Measurements from ENCODE around the gene CITED4. TPM values are rescaled to one million over a fixed set of nuclear protein-coding genes. Genes with fewer than 3 reads are reported as not detected.

Gene CITED4
- total and polyA plus RNA-seq, 4 experiments from 2014 or later: 8.1 to 20.1 (median 10.2) TPM

GRCh38 chr1:40841602-40842001 is 20.6 kb downstream of the CITED4 start:
- Histone ChIP-seq H3K4me1 (ENCODE audit: insufficient read depth, low read length) (peaks cover 20% of the 10 kb centered on the region), H3K27me3 (ENCODE audit: insufficient read depth, low read length) (no peaks in the 10 kb centered on the region), H3K36me3 (ENCODE audit: insufficient read depth, low read length) (no peaks in the 10 kb centered on the region), H3K27ac (ENCODE audit: low read depth, low read length) (no peak overlapping the region), H3K9me3 (ENCODE audit: control insufficient read depth in 1 of 2, low read length in 2 of 2) (no peaks in the 10 kb centered on the region), H3K4me3 (ENCODE audit: low read length in 2 of 2) (no peak overlapping the region)
- Mint-ChIP-seq H3K4me1 (peaks cover 12 to 24% (median 18%) of the 10 kb centered on the region in 4 donors), H3K36me3 (no peaks in the 10 kb centered on the region), H3K27me3 (peaks cover 1 to 3% of the 10 kb centered on the region in 2 donors), H3K9me3 (peaks cover 0 to 4% (median 2%) of the 10 kb centered on the region in 8 donors), H3K4me3 (no peak overlapping the region), H3K27ac (no peak overlapping the region)
- ChIA-PET CTCF (ENCODE audit: partially characterized antibody) (interaction anchor here (1.9 kb wide), 1 partner anchor 68 kb away, joined by 6 read pairs; no protein-coding TSS in a partner anchor), POLR2A (ENCODE audit: partially characterized antibody) (no interaction called here)
- no peak for DNase-seq
- intact Hi-C loops (cut with micrococcal nuclease): no loop called here

DNA sequence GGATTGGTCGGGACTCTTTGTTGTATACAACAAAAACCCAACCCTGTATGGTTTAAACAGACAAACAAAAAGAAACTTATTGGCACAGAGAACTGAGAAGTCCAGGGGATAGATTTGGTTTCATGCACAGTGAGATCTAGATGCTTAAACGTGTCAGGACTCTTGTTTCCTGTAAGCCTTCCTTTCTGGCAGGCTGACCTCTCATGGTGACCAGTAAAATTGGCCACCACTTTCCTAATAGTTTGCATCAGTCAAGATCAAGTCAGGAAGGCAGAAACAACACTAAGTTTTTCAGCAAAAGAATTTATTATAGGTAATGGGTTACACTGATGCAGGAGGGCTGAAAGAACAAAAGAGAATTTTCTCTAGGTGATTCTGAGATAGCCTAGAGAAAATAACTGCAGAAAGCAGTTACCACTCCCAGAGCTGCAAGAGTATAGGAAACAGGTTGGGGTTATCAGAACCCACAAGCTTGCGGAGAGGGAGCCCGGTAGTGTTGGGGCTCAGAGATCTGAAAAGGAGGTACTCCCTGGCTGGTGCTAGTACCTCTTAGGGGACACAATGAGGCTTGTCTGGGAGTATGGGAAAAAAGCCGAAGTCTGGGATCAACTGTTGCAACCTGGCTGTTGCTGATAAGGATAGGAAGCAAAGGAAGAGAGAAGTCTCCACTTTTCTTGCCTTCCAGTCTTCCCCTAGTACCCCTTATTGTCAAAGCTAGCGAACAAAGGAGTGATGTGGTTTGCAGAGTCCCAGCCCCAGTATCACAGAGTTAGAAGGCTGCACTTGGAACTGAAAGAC is 21.4 kb downstream of the CITED4 start:
- peak overlapping the region in 4 of 8 donors; percentile 0 to 34 (median 16) for H3K4me3 Mint-ChIP-seq
- Histone ChIP-seq H3K9me3 (ENCODE audit: control insufficient read depth in 1 of 2, low read length in 2 of 2) (no peaks in the 10 kb centered on the region), H3K27me3 (ENCODE audit: insufficient read depth, low read length) (no peaks in the 10 kb centered on the region), H3K36me3 (ENCODE audit: insufficient read depth, low read length) (no peaks in the 10 kb centered on the region), H3K4me3 (ENCODE audit: low read length in 2 of 2) (no peak overlapping the region), H3K4me1 (ENCODE audit: insufficient read depth, low read length) (peaks cover 20% of the 10 kb centered on the region), H3K27ac (ENCODE audit: low read depth, low read length) (no peak overlapping the region)
- H3K36me3 Mint-ChIP-seq: no peaks in the 10 kb centered on the region
- ChIA-PET POLR2A (ENCODE audit: partially characterized antibody) (no interaction called here), CTCF (ENCODE audit: partially characterized antibody) (interaction anchor here (1.9 kb wide), 1 partner anchor 67 kb away, joined by 6 read pairs; no protein-coding TSS in a partner anchor)
- H3K27me3 Mint-ChIP-seq: peaks cover 1 to 3% of the 10 kb centered on the region in 2 donors
- intact Hi-C loops (cut with micrococcal nuclease): no loop called here
- H3K9me3 Mint-ChIP-seq: peaks cover 0 to 4% (median 2%) of the 10 kb centered on the region in 8 donors
- H3K27ac Mint-ChIP-seq: peak overlapping the region in 2 of 7 donors; percentile 2 to 32
- peaks cover 11 to 24% (median 18%) of the 10 kb centered on the region in 4 donors for H3K4me1 Mint-ChIP-seq
- peak in 3 of 5 donors; percentile 19 to 29 (median 21) for DNase-seq

DNA sequence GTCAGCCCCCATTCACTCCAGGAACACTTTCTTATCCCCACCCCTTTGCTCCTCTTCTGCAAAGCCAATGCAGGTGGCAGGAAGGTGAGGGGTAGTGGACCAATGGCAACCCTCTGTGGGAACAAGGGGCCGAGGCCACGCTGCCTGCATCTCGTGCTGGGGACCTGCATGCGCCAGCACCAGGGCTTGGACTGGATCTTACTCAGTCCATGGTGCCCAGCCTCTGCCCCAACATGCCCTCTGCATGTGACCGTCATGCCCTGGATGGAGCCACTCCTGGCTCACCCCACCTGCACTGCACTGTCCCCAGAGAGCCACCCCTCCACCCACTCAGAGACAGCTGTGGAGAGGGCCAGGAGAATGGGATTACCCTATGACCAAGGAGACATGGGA is 22.2 kb downstream of the CITED4 start:
- ChIA-PET POLR2A (ENCODE audit: partially characterized antibody) (no interaction called here), CTCF (ENCODE audit: partially characterized antibody) (interaction anchor here (1.0 kb wide), 1 partner anchor 11 kb away, joined by 3 read pairs; no protein-coding TSS in a partner anchor)
- Mint-ChIP-seq H3K4me1 (peaks cover 9 to 18% (median 16%) of the 10 kb centered on the region in 4 donors), H3K36me3 (no peaks in the 10 kb centered on the region), H3K9me3 (peaks cover 0 to 4% (median 2%) of the 10 kb centered on the region in 8 donors), H3K27me3 (peaks cover 1 to 3% of the 10 kb centered on the region in 2 donors), H3K4me3 (no peak overlapping the region), H3K27ac (peak overlapping the region in 1 of 7 donors; percentile 2)
- Histone ChIP-seq H3K27me3 (ENCODE audit: insufficient read depth, low read length) (no peaks in the 10 kb centered on the region), H3K4me1 (ENCODE audit: insufficient read depth, low read length) (peaks cover 15% of the 10 kb centered on the region), H3K27ac (ENCODE audit: low read depth, low read length) (no peak overlapping the region), H3K9me3 (ENCODE audit: control insufficient read depth in 1 of 2, low read length in 2 of 2) (no peaks in the 10 kb centered on the region), H3K4me3 (ENCODE audit: low read length in 2 of 2) (no peak overlapping the region), H3K36me3 (ENCODE audit: insufficient read depth, low read length) (no peaks in the 10 kb centered on the region)
- intact Hi-C loops (cut with micrococcal nuclease): no loop called here
- no peak for DNase-seq

- Histone ChIP-seq H3K27me3 (ENCODE audit: insufficient read depth, low read length) (no peaks in the 10 kb centered on the region), H3K27ac (ENCODE audit: low read depth, low read length) (no peak overlapping the region), H3K36me3 (ENCODE audit: insufficient read depth, low read length) (no peaks in the 10 kb centered on the region), H3K4me1 (ENCODE audit: insufficient read depth, low read length) (peaks cover 15% of the 10 kb centered on the region), H3K9me3 (ENCODE audit: control insufficient read depth in 1 of 2, low read length in 2 of 2) (no peaks in the 10 kb centered on the region), H3K4me3 (ENCODE audit: low read length in 2 of 2) (no peak overlapping the region)
- CTCF ChIA-PET (ENCODE audit: partially characterized antibody): interaction anchor here (1.0 kb wide), 1 partner anchor 12 kb away, joined by 3 read pairs; no protein-coding TSS in a partner anchor
- POLR2A ChIA-PET (ENCODE audit: partially characterized antibody): no interaction called here
- peaks cover 0 to 4% (median 2%) of the 10 kb centered on the region in 8 donors for H3K9me3 Mint-ChIP-seq
- no peaks in the 10 kb centered on the region for H3K36me3 Mint-ChIP-seq
- intact Hi-C loops (cut with micrococcal nuclease): no loop called here
- H3K27me3 Mint-ChIP-seq: peaks cover 0 to 1% of the 10 kb centered on the region in 2 donors
- H3K4me1 Mint-ChIP-seq: peaks cover 9 to 15% (median 13%) of the 10 kb centered on the region in 4 donors
- peak overlapping the region in 1 of 8 donors; percentile 15 for H3K4me3 Mint-ChIP-seq
- peak overlapping the region in 1 of 7 donors; percentile 75 for H3K27ac Mint-ChIP-seq
- no peak for DNase-seq
Measured at GRCh38 chr1:40838980-40839942, 22.9 kb downstream of the CITED4 start.

GRCh38 chr1:40838045-40838979 is 23.9 kb downstream of the CITED4 start:
- Histone ChIP-seq H3K27me3 (ENCODE audit: insufficient read depth, low read length) (no peaks in the 10 kb centered on the region), H3K4me1 (ENCODE audit: insufficient read depth, low read length) (peaks cover 15% of the 10 kb centered on the region), H3K36me3 (ENCODE audit: insufficient read depth, low read length) (no peaks in the 10 kb centered on the region), H3K27ac (ENCODE audit: low read depth, low read length) (no peak overlapping the region), H3K4me3 (ENCODE audit: low read length in 2 of 2) (no peak overlapping the region), H3K9me3 (ENCODE audit: control insufficient read depth in 1 of 2, low read length in 2 of 2) (no peaks in the 10 kb centered on the region)
- no peak overlapping the region for H3K27ac Mint-ChIP-seq
- CTCF ChIA-PET (ENCODE audit: partially characterized antibody): no interaction called here
- no peak overlapping the region for H3K4me3 Mint-ChIP-seq
- no peaks in the 10 kb centered on the region for H3K36me3 Mint-ChIP-seq
- POLR2A ChIA-PET (ENCODE audit: partially characterized antibody): no interaction called here
- intact Hi-C loops (cut with micrococcal nuclease): no loop called here
- peaks cover 9 to 15% (median 13%) of the 10 kb centered on the region in 4 donors for H3K4me1 Mint-ChIP-seq
- peaks cover 0 to 1% of the 10 kb centered on the region in 2 donors for H3K27me3 Mint-ChIP-seq
- peaks cover 0 to 4% (median 2%) of the 10 kb centered on the region in 8 donors for H3K9me3 Mint-ChIP-seq
- DNase-seq: no peak

- ChIA-PET CTCF (ENCODE audit: partially characterized antibody) (interaction anchor here (0.7 kb wide), 1 partner anchor 824 kb away, joined by 4 read pairs; no protein-coding TSS in a partner anchor), POLR2A (ENCODE audit: partially characterized antibody) (no interaction called here)
- H3K27ac ChIP-seq (ENCODE audit: low read depth, low read length): no peak overlapping the region
- Mint-ChIP-seq H3K4me3 (no peak overlapping the region), H3K36me3 (no peaks in the 10 kb centered on the region), H3K4me1 (peaks cover 9 to 15% (median 13%) of the 10 kb centered on the region in 4 donors), H3K27ac (no peak overlapping the region), H3K9me3 (peaks cover 0 to 3% (median 2%) of the 10 kb centered on the region in 8 donors), H3K27me3 (peaks cover 0 to 1% of the 10 kb centered on the region in 2 donors)
- H3K4me1 ChIP-seq (ENCODE audit: insufficient read depth, low read length): peaks cover 15% of the 10 kb centered on the region
- H3K4me3 ChIP-seq (ENCODE audit: low read length in 2 of 2): no peak overlapping the region
- no peaks in the 10 kb centered on the region for H3K27me3 ChIP-seq (ENCODE audit: insufficient read depth, low read length)
- intact Hi-C loops (cut with micrococcal nuclease): no loop called here
- no peaks in the 10 kb centered on the region for H3K36me3 ChIP-seq (ENCODE audit: insufficient read depth, low read length)
- H3K9me3 ChIP-seq (ENCODE audit: control insufficient read depth in 1 of 2, low read length in 2 of 2): no peaks in the 10 kb centered on the region
- no peak for DNase-seq
Measured at GRCh38 chr1:40837601-40838000, 24.6 kb downstream of the CITED4 start.

Data from CD4-positive, alpha-beta memory T cell (primary cell).